Activated CD4-positive, alpha-beta T cell treated with anti-CD3 and anti-CD28 coated beads, Interleukin-2, amount 10 ng/mL, durations not matched to agents 24 days and 14 days (primary cell): ENCODE data around the gene RTCA. TPM values are rescaled to one million over a fixed set of nuclear protein-coding genes. Genes with fewer than 3 reads are reported as not detected.
"Not testable (repeated sequence)": the region's sequence is repeated elsewhere in the genome, so short reads cannot be mapped to it uniquely, and the experiment has no call there.

ENCODE experiments used
- DNase-seq: peaks from one replicate; pipeline ENCODE4 v3.0.0; 2022
- H3K27ac Mint-ChIP-seq: one replicate; pipeline ENCODE4 v1.8.0; 2022; ENCODE audit warnings: mild to moderate bottlenecking, mixed read lengths
- H3K27me3 Mint-ChIP-seq: one replicate; pipeline ENCODE4 v1.8.0; 2022; ENCODE audit warnings: mixed read lengths
- H3K36me3 Mint-ChIP-seq: one replicate; pipeline ENCODE4 v1.8.0; 2022; ENCODE audit warnings: low read depth, mild to moderate bottlenecking, mixed read lengths
- H3K4me1 Mint-ChIP-seq: one replicate; pipeline ENCODE4 v1.8.0; 2021; ENCODE audit warnings: mixed read lengths
- H3K4me3 Mint-ChIP-seq: one replicate; pipeline ENCODE4 v1.8.0; 2022; ENCODE audit warnings: mild to moderate bottlenecking, moderate library complexity, mixed read lengths
- H3K9me3 Mint-ChIP-seq: one replicate; pipeline ENCODE4 v1.8.0; 2021; ENCODE audit warnings: mixed read lengths
- intact Hi-C: fragments of 100-400 bp; cut with micrococcal nuclease; formaldehyde crosslinking; loops from one replicate; pipeline ENCODE4 v1.15.1; 2023
- total RNA-seq: library from RNA; stranded (reverse); gene quantifications from 2 replicates; pipeline ENCODE4 v1.2.3, GENCODE V29; 2022

Gene RTCA
- total RNA-seq, 1 donor from 2014 or later, result 49.1 TPM

DNA sequence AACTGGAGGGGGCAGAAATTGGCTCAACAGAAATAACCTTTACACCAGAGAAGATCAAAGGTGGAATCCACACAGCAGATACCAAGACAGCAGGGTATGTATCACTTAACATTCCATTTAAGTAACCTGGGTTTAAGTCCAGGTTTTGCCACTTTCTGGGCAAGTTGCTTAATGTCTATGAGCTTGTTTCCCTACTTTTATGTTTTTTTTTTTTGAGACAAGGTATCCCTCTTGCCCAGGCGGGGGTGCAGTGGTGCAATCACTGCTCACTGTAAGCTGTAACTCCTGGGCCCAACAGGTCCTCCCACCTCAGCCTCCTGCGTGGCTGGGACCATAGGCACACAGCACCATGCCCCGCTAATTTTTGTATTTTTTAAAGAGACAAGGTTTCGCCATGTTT, 2.2 kb downstream of the RTCA start:
- no peak for DNase-seq
- H3K27ac Mint-ChIP-seq, result peak overlapping the region; percentile 51

GRCh38 chr1:100277866-100278265, 11.8 kb downstream of the RTCA start:
- Mint-ChIP-seq H3K4me3 (no peak overlapping the region), H3K27ac (peak overlapping the region; percentile 10), H3K36me3 (peaks cover 68% of the 10 kb centered on the region), H3K4me1 (peaks cover 25% of the 10 kb centered on the region), H3K9me3 (no peaks in the 10 kb centered on the region), H3K27me3 (no peaks in the 10 kb centered on the region)
- DNase-seq, result peak; percentile 66
- intact Hi-C loops, result no loop called here

More for the DNA sequence above, 2.2 kb downstream of the RTCA start:
- Mint-ChIP-seq H3K36me3 (peaks cover 64% of the 10 kb centered on the region), H3K4me3 (peak overlapping the region; percentile 57), H3K4me1 (peaks cover 43% of the 10 kb centered on the region), H3K9me3 (peaks cover 5% of the 10 kb centered on the region), H3K27me3 (no peaks in the 10 kb centered on the region)
- intact Hi-C loops, result loop anchor here (5.0 kb wide), 1 partner anchor 174 kb away; no protein-coding TSS in a partner anchor

- H3K27me3 Mint-ChIP-seq, result no peaks in the 10 kb centered on the region
- DNase-seq, result no peak
- H3K27ac Mint-ChIP-seq, result no peak overlapping the region
- intact Hi-C loops, result no loop called here
- no peaks in the 10 kb centered on the region for H3K9me3 Mint-ChIP-seq
- H3K36me3 Mint-ChIP-seq, result peaks cover 59% of the 10 kb centered on the region
- no peak overlapping the region for H3K4me3 Mint-ChIP-seq
- H3K4me1 Mint-ChIP-seq, result peaks cover 22% of the 10 kb centered on the region
Observed at GRCh38 chr1:100279358-100279923, 13.4 kb downstream of the RTCA start.

- DNase-seq, result no peak
- peaks cover 58% of the 10 kb centered on the region for H3K36me3 Mint-ChIP-seq
- H3K9me3 Mint-ChIP-seq, result no peaks in the 10 kb centered on the region
- H3K27me3 Mint-ChIP-seq, result no peaks in the 10 kb centered on the region
- intact Hi-C loops, result loop anchor here (5.0 kb wide), 1 partner anchor 177 kb away; no protein-coding TSS in a partner anchor
- H3K27ac Mint-ChIP-seq, result no peak overlapping the region
- H3K4me3 Mint-ChIP-seq, result no peak overlapping the region
- H3K4me1 Mint-ChIP-seq, result peaks cover 22% of the 10 kb centered on the region
Observed at GRCh38 chr1:100279954-100280682, 14.1 kb downstream of the RTCA start.

DNA sequence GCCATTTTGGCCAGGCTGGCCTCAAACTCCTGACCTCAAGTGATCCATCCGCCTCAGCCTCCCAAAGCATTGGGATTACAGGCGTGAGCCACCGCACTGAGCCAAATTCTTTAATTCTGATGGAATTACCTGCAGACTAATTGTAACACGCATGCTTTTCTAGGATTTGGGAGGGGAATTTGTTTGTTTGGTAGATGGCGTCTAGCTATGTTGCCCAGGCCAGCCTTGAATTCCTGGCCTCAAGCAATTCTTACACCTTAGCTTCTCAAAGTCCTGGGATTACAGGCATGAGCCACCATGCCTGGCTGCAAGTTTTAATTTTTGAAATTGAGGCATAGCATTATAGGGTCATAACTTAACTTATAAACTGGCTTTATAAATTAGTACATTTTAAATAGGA, 18.6 kb downstream of the RTCA start:
- Mint-ChIP-seq H3K4me3 (no peak overlapping the region), H3K9me3 (no peaks in the 10 kb centered on the region), H3K4me1 (peaks cover 11% of the 10 kb centered on the region), H3K27me3 (no peaks in the 10 kb centered on the region), H3K36me3 (peaks cover 39% of the 10 kb centered on the region), H3K27ac (no peak overlapping the region)
- intact Hi-C loops, result loop anchor here (5.0 kb wide), 1 partner anchor 173 kb away; no protein-coding TSS in a partner anchor
- DNase-seq, result no peak

DNA sequence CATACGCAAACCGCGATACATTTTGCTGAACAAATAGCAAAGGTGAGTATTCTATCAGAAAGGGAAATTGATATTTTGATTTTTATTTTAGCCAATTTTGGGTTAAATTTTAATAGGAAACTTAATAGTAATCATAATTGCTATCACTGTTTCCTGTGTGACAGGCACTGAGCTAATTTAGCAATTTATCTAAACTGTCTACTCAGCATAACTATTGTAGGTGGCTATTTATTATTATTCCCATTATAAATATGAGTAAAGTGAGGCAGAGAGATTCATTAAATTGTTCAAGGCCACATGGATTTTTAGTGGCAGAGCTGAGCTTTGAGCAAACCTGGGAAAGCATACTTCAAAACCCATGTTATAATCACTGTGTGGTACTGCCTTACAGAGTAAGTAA, 21.1 kb downstream of the RTCA start:
- H3K27me3 Mint-ChIP-seq, result no peaks in the 10 kb centered on the region
- DNase-seq, result no peak
- peaks cover 42% of the 10 kb centered on the region for H3K36me3 Mint-ChIP-seq
- no peak overlapping the region for H3K27ac Mint-ChIP-seq
- H3K9me3 Mint-ChIP-seq, result no peaks in the 10 kb centered on the region
- intact Hi-C loops, result no loop called here
- H3K4me1 Mint-ChIP-seq, result peaks cover 2% of the 10 kb centered on the region
- H3K4me3 Mint-ChIP-seq, result no peak overlapping the region

DNA sequence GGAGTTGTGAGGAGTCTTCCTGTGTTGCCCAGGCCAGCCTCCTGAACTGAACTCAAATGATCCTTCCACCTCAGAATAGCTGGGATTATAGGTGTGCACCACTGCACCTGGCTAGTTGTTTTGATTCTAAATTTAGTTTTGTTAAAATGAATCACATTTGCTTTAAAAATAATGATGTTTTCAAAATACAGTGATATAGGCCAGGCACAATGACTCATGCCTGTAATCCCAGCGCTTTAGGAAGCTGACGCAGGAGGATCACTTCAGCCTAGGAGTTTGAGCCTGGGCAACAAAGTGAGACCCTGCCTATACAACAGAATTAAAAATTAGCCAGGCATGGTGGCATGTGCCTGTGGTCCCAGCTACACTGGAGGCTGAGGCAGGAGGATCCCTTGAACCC, 24.3 kb downstream of the RTCA start:
- Mint-ChIP-seq H3K4me1 (peaks cover 2% of the 10 kb centered on the region), H3K9me3 (no peaks in the 10 kb centered on the region), H3K27me3 (no peaks in the 10 kb centered on the region), H3K4me3 (no peak overlapping the region), H3K36me3 (peaks cover 42% of the 10 kb centered on the region), H3K27ac (no peak overlapping the region)
- intact Hi-C loops, result no loop called here
- no peak for DNase-seq

DNA sequence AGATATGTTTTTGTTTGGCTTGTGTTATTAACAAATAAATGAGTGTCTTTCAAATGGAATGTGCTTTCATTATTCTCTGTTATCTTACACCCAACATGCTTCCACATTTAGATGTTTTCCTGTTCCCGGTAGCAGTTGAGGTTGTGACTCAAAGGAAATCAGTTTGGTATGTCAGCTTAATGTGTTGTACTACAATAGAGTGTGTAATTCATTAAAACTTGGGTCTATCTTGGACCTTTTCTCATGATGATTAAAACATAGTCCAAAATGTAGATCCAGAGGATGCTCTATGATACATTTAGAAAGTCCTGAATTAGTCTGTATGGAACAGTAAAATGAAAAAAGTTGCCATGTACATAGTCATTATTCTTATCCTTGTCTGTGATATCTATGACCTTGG, 26.7 kb downstream of the RTCA start:
- DNase-seq, result no peak
- H3K4me1 Mint-ChIP-seq, result no peaks in the 10 kb centered on the region
- intact Hi-C loops, result no loop called here
- H3K27me3 Mint-ChIP-seq, result no peaks in the 10 kb centered on the region
- H3K4me3 Mint-ChIP-seq, result no peak overlapping the region
- H3K9me3 Mint-ChIP-seq, result peaks cover 4% of the 10 kb centered on the region
- H3K27ac Mint-ChIP-seq, result no peak overlapping the region
- H3K36me3 Mint-ChIP-seq, result peaks cover 35% of the 10 kb centered on the region

- Mint-ChIP-seq H3K4me3 (no peak overlapping the region), H3K4me1 (peaks cover 4% of the 10 kb centered on the region), H3K9me3 (peaks cover 4% of the 10 kb centered on the region), H3K27ac (no peak overlapping the region), H3K27me3 (no peaks in the 10 kb centered on the region), H3K36me3 (peaks cover 24% of the 10 kb centered on the region)
- intact Hi-C loops, result no loop called here
- no peak for DNase-seq
Observed at GRCh38 chr1:100296140-100296539, 30.1 kb downstream of the RTCA start.

DNA sequence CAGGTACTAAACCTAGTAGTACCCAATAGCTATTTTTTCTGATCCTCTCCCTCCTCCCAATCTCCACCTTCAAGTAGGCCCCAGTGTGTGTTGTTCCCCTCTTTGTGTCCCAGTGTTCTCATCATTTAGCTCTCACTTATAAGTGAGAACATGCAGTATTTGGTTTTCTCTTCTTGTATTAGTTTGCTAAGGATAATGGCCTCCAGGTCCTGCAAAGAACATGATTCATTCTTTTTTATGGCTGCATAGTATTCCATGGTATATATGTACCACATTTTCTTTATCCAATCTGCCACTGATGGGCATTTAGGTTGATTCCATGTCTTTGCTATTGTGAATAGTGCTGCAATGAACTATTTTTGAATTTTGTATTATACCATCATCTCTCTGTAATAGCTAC, 31.0 kb downstream of the RTCA start:
- H3K27me3 Mint-ChIP-seq, H3K4me3 Mint-ChIP-seq, DNase-seq, H3K9me3 Mint-ChIP-seq, H3K27ac Mint-ChIP-seq, intact Hi-C loops, H3K4me1 Mint-ChIP-seq: not testable (repeated sequence)
- peaks cover 17% of the 10 kb centered on the region for H3K36me3 Mint-ChIP-seq

DNA sequence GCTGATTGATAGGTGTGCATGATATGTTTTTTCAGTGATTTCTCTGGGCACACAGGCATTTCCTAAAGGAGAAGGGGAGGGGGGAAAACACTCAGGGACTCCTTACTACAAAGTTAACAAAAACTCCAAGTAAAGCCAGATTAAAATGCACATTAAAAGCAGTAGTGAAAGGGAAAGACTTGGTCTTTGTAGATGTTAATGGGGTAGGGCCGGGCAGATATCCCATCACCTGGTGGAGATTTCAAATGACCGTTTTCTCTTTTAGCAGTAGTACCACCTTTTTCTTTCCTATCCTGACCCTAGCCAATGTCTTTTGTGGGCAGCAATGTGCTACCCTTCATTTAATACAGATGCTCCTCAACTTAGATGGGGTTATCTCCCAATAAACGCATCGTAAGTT, 32.5 kb downstream of the RTCA start:
- no peak for DNase-seq
- H3K9me3 Mint-ChIP-seq, result peaks cover 10% of the 10 kb centered on the region
- no peaks in the 10 kb centered on the region for H3K27me3 Mint-ChIP-seq
- H3K27ac Mint-ChIP-seq, result no peak overlapping the region
- H3K4me3 Mint-ChIP-seq, result no peak overlapping the region
- peaks cover 8% of the 10 kb centered on the region for H3K36me3 Mint-ChIP-seq
- intact Hi-C loops, result no loop called here
- peaks cover 4% of the 10 kb centered on the region for H3K4me1 Mint-ChIP-seq

GRCh38 chr1:100299521-100300222, 33.7 kb downstream of the RTCA start:
- Mint-ChIP-seq H3K9me3 (peaks cover 10% of the 10 kb centered on the region), H3K36me3 (peaks cover 5% of the 10 kb centered on the region), H3K27me3 (no peaks in the 10 kb centered on the region), H3K27ac (no peak overlapping the region), H3K4me3 (no peak overlapping the region), H3K4me1 (peaks cover 4% of the 10 kb centered on the region)
- DNase-seq, result no peak
- intact Hi-C loops, result no loop called here

- Mint-ChIP-seq H3K9me3 (peaks cover 10% of the 10 kb centered on the region), H3K27ac (no peak overlapping the region)
- intact Hi-C loops, result no loop called here
Observed at GRCh38 chr1:100300691-100301090, 34.7 kb downstream of the RTCA start.

DNA sequence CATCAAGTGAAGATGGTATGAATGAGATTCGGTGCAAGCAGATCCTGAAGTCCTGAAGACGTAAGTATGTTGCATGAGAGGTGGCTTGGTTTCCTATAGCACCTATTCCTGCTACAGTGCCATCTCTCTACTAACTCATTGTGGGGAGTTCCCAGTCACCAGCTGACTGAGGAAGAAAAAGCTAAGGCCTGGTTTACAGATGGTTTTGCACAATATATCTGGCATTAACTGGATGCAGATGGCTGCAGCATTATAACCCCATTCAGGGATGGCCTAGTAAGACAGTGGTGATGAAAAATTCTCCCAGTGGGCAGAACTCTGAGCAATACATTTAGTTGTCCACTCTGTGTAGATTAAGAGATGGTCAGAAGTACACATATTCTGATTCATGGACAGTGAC, 36.7 kb downstream of the RTCA start:
- peaks cover 14% of the 10 kb centered on the region for H3K4me1 Mint-ChIP-seq

More at GRCh38 chr1:100300691-100301090, 34.7 kb downstream of the RTCA start:
- Mint-ChIP-seq H3K36me3 (peaks cover 5% of the 10 kb centered on the region), H3K27me3 (no peaks in the 10 kb centered on the region), H3K4me3 (no peak overlapping the region), H3K4me1 (peaks cover 4% of the 10 kb centered on the region)
- DNase-seq, result no peak

More for the DNA sequence above, 36.7 kb downstream of the RTCA start:
- Mint-ChIP-seq H3K9me3 (peaks cover 6% of the 10 kb centered on the region), H3K4me3 (no peak overlapping the region), H3K36me3 (no peaks in the 10 kb centered on the region), H3K27me3 (no peaks in the 10 kb centered on the region), H3K27ac (no peak overlapping the region)
- intact Hi-C loops, result no loop called here
- DNase-seq, result no peak
